Activated CD4-positive, alpha-beta memory T cell treated with anti-CD3 and anti-CD28 coated beads, Interleukin-2, amount 10 ng/mL, durations not matched to agents 7 days and 5 days (primary cell): ENCODE data around the gene CDC45. TPM values are rescaled to one million over a fixed set of nuclear protein-coding genes. Genes with fewer than 3 reads are reported as not detected.

Experiments
- CTCF ChIA-PET: fragments of 350-600 bp; sonication (Branson Sonifier 250); formaldehyde crosslinking; loops from one replicate; lab custom pipeline; 2021; ENCODE audit warnings: antibody characterized with exemption, inconsistent platforms; lab: Charles Lee
- POLR2A ChIA-PET: fragments of 350-600 bp; sonication (Branson Sonifier 250); formaldehyde crosslinking; loops from one replicate; lab custom pipeline; 2021; ENCODE audit warnings: antibody characterized with exemption; lab: Charles Lee
- DNase-seq: peaks from one replicate; pipeline ENCODE4 v3.0.0-alpha.2; 2020
- H3K27ac Mint-ChIP-seq: one replicate; pipeline ENCODE4 v1.8.0; 2021; ENCODE audit warnings: mild to moderate bottlenecking, mixed read lengths
- H3K27me3 Mint-ChIP-seq: one replicate; pipeline ENCODE4 v1.8.0; 2021; ENCODE audit warnings: mixed read lengths
- H3K36me3 Mint-ChIP-seq: one replicate; pipeline ENCODE4 v1.8.0; 2021; ENCODE audit warnings: low read depth, mixed read lengths
- H3K4me1 Mint-ChIP-seq: one replicate; pipeline ENCODE4 v1.8.0; 2021; ENCODE audit warnings: mixed read lengths
- H3K4me3 Mint-ChIP-seq: one replicate; pipeline ENCODE4 v1.8.0; 2021; ENCODE audit warnings: mild to moderate bottlenecking, mixed read lengths
- H3K9me3 Mint-ChIP-seq: one replicate; pipeline ENCODE4 v1.8.0; 2021; ENCODE audit warnings: mixed read lengths
- total RNA-seq, 2 experiments: library from RNA; stranded (reverse); gene quantifications; one replicate each; pipeline ENCODE4 v1.2.3, GENCODE V29; 2021

Gene CDC45
- total RNA-seq, 2 experiments from 2014 or later: 53.2 to 56.2 TPM

DNA sequence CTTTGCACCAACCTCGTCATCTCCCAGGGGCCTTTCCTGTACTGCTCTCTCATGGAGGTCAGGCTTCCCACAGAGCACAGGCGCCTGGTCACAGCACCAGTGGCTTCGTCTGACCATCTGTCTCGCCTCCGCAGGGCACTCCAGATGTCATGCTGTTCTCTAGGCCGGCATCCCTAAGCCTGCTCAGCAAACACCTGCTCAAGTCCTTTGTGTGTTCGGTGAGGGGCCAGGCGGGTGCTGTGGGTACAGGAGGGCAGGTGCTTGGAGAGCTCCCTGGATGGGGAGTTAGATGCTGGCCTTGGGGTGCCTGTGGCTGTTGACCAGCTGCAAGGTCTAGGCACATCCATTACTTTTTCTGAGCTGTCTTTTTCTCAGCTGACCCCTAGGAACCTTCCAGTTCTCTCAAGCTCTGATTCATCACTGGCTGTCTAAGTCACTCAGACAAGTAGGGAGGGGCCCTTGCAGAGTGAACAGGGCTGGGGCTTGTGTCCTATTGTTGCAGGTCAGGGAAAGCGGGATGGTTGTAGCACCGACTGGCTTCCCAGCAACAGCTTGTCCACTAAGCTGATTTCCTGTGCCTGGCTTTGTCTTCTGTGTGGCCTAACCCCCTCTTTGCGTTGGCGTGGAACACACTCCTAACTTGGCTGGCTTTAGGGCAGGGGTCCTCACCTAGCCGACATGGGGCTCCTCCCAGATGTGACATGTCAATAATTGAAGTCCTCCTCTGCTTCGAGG is 35.3 kb downstream of the CDC45 start:
- no peaks in the 10 kb centered on the region for H3K4me1 Mint-ChIP-seq

DNA sequence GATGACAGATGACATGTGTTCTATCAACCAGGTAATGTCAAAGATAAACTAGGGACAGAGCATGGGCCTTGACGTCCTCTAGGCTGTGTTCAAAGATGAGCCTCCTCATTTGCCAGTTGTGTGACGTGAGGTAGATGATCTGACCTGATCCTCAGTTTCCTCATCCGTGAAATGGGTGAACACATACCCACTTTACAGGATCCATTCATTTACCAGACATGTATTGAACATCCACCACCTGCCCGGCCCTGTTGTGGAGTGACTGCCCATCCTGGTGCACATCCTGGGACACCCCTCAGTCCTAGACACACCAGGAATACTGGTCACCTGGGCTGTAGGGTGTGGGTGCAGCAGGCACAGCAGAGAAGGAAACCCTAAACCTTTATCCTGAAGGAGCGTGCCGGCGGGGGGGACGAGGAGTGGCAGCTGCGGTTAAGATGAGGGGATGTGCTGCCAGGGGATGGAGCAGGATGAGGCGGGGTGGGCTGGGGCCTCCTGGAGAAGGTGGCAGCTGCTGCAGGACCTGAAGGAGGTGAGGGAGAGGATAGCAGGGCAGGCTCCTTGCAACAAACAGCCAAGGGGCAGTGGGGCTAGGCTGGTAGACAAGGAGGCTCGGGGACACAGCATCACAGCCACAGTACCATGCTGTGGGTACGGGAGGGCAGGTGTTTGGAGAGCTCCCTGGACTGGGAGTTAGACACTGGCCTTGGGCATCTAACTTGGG is 36.1 kb downstream of the CDC45 start:
- H3K4me3 Mint-ChIP-seq: no peak overlapping the region
- CTCF ChIA-PET: no interaction called here
- POLR2A ChIA-PET: interaction anchor here (1.2 kb wide), 1 partner anchor 8 kb away, joined by 4 read pairs; no protein-coding TSS in a partner anchor
- no peaks in the 10 kb centered on the region for H3K4me1 Mint-ChIP-seq
- peaks cover 53% of the 10 kb centered on the region for H3K36me3 Mint-ChIP-seq
- no peaks in the 10 kb centered on the region for H3K27me3 Mint-ChIP-seq
- no peak for DNase-seq
- H3K9me3 Mint-ChIP-seq: no peaks in the 10 kb centered on the region
- no peak overlapping the region for H3K27ac Mint-ChIP-seq

More for the DNA sequence above, 35.3 kb downstream of the CDC45 start:
- Mint-ChIP-seq H3K27ac (no peak overlapping the region), H3K9me3 (no peaks in the 10 kb centered on the region), H3K27me3 (no peaks in the 10 kb centered on the region), H3K4me3 (no peak overlapping the region), H3K36me3 (peaks cover 50% of the 10 kb centered on the region)
- no peak for DNase-seq
- CTCF ChIA-PET: no interaction called here
- POLR2A ChIA-PET: interaction anchor here (1.2 kb wide), 1 partner anchor 8 kb away, joined by 4 read pairs; no protein-coding TSS in a partner anchor

DNA sequence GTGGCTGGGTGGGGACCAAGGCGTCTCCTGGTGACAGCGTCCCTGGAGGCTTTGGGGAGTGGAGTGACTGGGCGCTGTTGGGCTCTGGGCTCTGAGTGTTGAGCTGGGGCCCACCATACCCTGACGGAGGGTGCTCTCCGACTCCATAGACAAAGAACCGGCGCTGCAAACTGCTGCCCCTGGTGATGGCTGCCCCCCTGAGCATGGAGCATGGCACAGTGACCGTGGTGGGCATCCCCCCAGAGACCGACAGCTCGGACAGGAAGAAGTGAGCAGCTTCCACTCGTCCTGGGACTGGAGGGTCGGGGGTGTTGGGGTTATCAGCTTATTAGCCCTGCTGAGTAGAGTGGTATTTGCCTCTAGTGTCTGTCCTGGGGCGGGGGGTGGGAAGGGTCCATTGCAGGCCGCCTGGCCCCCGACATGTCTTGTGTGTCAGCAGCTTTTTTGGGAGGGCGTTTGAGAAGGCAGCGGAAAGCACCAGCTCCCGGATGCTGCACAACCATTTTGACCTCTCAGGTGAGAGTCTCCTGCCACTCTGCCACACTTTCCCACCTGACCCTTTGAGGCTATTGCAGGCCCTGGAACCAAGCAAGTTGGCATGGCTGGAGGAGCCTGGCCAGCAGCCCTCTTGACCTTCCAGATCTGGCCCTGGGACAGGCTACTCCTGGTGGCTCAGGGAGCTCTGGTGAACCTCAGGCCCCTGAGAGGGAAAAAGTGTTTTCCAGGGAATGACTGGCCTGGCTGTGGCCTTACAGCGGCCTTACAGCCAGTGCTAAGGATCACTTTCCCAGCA is 36.9 kb downstream of the CDC45 start:
- CTCF ChIA-PET: interaction anchor here (0.6 kb wide), 1 partner anchor 110 kb away, joined by 3 read pairs; no protein-coding TSS in a partner anchor
- no peak for DNase-seq
- peaks cover 47% of the 10 kb centered on the region for H3K36me3 Mint-ChIP-seq
- POLR2A ChIA-PET: no interaction called here
- H3K9me3 Mint-ChIP-seq: no peaks in the 10 kb centered on the region
- no peak overlapping the region for H3K27ac Mint-ChIP-seq
- no peaks in the 10 kb centered on the region for H3K27me3 Mint-ChIP-seq
- no peaks in the 10 kb centered on the region for H3K4me1 Mint-ChIP-seq
- H3K4me3 Mint-ChIP-seq: no peak overlapping the region

DNA sequence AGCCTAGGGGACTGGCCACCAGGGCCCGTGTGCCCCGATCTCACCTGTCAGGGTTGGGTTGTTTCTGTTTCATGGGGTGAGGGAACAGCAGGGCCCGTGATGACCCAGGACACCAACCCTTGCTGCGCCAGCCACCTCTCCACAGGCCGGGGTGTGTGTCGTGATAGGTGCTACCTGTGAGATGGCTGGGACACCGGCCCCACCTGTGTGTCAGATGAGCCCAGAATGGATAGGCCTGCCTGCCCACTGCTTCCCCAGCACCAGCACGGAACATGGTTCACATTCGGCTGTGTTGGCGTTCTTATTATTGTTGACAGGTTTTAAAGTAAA is 37.4 kb downstream of the CDC45 start:
- no peak for DNase-seq
- CTCF ChIA-PET: interaction anchor here (0.6 kb wide), 1 partner anchor 110 kb away, joined by 3 read pairs; no protein-coding TSS in a partner anchor
- H3K9me3 Mint-ChIP-seq: no peaks in the 10 kb centered on the region
- no peaks in the 10 kb centered on the region for H3K4me1 Mint-ChIP-seq
- POLR2A ChIA-PET: no interaction called here
- no peaks in the 10 kb centered on the region for H3K27me3 Mint-ChIP-seq
- no peak overlapping the region for H3K27ac Mint-ChIP-seq
- peaks cover 45% of the 10 kb centered on the region for H3K36me3 Mint-ChIP-seq
- no peak overlapping the region for H3K4me3 Mint-ChIP-seq

DNA sequence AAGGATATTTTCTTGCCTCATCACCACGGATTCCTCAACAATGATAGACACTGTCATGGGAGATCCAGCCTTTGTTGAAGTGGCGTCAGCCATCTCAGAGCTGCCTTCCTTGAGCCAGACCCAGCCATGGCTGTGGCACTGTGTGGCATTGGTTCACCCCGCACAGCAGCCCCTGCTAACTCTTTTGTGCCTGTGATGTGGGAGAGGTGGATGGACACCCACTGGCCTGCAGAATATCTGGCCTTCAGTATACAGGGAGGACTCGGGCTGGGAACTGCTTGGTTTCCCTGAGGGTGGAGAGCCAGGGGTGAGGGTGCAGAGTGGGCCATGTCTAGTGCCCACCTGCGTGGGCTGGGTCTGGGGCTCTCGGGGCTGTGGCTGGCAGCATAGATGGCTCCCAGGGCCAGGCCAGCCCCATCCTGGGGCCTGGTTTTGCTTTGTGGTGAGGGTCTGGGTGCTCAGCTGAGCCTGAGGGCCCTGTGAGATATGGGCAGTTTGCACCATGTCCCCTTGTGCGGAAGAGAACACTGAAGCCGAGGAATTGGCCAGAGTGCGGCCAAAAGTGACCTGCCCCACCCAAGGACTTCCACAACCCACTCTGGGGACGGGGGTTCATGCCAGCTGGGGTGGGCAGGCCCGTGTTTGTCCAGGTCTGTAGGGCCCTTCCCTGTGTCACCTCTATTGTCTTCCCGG is 38.3 kb downstream of the CDC45 start:
- Mint-ChIP-seq H3K27ac (no peak overlapping the region), H3K4me3 (no peak overlapping the region), H3K27me3 (peaks cover 5% of the 10 kb centered on the region), H3K9me3 (no peaks in the 10 kb centered on the region), H3K36me3 (peaks cover 36% of the 10 kb centered on the region), H3K4me1 (peaks cover 5% of the 10 kb centered on the region)
- ChIA-PET CTCF (no interaction called here), POLR2A (no interaction called here)
- no peak for DNase-seq

DNA sequence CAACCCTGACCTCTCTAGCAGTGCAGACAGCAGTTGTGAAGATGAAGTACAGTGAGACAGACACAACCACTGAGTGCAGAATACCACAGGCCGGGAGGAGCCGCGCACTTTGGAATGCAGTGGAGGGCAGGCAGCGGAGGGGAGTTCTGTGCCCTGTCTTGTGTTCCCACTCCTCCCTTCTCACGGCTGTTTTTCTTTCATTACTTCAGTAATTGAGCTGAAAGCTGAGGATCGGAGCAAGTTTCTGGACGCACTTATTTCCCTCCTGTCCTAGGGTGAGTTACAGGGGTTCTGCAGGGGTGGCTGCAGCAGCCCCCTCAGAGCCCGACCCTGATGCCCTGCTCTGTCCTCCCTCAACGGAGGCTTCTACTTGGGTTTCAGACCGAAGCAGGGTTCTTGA is 38.9 kb downstream of the CDC45 start:
- peaks cover 30% of the 10 kb centered on the region for H3K36me3 Mint-ChIP-seq
- POLR2A ChIA-PET: no interaction called here
- peaks cover 9% of the 10 kb centered on the region for H3K27me3 Mint-ChIP-seq
- CTCF ChIA-PET: no interaction called here
- no peaks in the 10 kb centered on the region for H3K9me3 Mint-ChIP-seq
- H3K4me1 Mint-ChIP-seq: peaks cover 8% of the 10 kb centered on the region
- H3K4me3 Mint-ChIP-seq: no peak overlapping the region
- no peak overlapping the region for H3K27ac Mint-ChIP-seq
- DNase-seq: no peak

DNA sequence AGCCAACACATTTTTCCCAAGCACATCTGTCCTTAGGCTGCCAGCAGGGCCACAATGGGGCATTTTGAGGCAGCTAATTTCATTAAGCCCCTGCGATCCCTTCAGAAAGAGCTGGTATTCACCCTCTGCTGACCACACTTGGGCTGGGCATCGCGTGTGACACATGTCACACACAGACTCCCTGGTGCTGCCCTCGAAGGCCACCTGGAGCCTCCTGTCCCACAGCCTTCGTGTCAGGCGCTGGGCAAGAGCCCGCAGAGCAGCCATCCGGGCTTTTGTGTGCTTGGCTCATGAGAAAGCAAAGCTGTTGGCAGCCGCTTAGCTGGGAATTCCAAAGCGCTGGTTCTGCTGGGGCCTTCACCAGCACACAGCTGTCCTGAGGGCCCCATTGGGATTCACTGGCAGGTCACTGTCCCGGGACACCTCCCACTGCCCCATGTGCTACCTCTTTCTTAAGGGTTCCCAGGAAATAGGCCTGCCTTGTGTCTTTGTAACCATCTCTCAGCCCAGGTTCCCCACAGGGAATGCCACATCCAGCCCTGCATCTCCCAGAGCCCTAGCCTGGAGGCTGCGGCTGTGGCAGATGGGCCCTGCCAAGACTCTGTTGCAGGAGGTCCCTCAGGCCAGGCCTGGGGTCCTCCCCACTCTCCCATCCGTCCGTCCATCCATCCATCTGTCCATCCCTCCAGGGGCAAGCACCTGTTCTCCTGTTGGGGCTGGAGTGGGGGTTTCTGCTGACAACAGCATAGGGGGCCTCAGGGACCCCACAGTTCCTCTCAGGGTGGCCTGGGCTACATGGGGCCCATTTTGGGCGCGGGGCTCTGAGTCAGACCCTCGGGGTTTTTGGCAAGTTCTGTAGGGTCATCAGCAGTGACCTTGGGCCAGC is 39.6 kb downstream of the CDC45 start:
- no peak overlapping the region for H3K27ac Mint-ChIP-seq
- H3K4me1 Mint-ChIP-seq: peaks cover 11% of the 10 kb centered on the region
- POLR2A ChIA-PET: no interaction called here
- CTCF ChIA-PET: no interaction called here
- DNase-seq: no peak
- no peak overlapping the region for H3K4me3 Mint-ChIP-seq
- H3K9me3 Mint-ChIP-seq: no peaks in the 10 kb centered on the region
- H3K36me3 Mint-ChIP-seq: peaks cover 25% of the 10 kb centered on the region
- peaks cover 12% of the 10 kb centered on the region for H3K27me3 Mint-ChIP-seq

DNA sequence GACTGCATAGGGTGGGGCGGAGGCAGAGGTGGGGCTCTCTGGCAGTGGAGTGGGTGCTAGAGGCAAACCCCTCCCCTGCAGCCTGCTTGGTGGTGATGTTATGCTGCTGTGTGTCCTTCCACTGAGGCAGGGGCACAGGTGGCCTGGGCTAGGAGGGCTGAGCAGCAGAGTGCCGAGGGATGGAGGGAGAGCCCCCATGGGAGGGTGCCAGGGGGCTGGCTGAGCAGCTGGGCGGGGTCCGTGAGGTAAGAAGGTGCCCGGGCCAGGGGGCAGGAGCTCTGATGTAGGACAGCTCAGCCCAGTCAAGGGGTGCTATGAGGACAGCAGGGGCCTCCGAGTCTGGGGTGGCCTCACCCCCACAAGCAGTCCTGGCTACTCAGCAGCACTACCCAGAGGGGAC is 40.3 kb downstream of the CDC45 start:
- H3K27me3 Mint-ChIP-seq: peaks cover 17% of the 10 kb centered on the region
- POLR2A ChIA-PET: no interaction called here
- no peak overlapping the region for H3K27ac Mint-ChIP-seq
- H3K9me3 Mint-ChIP-seq: no peaks in the 10 kb centered on the region
- peaks cover 16% of the 10 kb centered on the region for H3K4me1 Mint-ChIP-seq
- H3K4me3 Mint-ChIP-seq: no peak overlapping the region
- no peak for DNase-seq
- H3K36me3 Mint-ChIP-seq: peaks cover 25% of the 10 kb centered on the region
- CTCF ChIA-PET: no interaction called here

DNA sequence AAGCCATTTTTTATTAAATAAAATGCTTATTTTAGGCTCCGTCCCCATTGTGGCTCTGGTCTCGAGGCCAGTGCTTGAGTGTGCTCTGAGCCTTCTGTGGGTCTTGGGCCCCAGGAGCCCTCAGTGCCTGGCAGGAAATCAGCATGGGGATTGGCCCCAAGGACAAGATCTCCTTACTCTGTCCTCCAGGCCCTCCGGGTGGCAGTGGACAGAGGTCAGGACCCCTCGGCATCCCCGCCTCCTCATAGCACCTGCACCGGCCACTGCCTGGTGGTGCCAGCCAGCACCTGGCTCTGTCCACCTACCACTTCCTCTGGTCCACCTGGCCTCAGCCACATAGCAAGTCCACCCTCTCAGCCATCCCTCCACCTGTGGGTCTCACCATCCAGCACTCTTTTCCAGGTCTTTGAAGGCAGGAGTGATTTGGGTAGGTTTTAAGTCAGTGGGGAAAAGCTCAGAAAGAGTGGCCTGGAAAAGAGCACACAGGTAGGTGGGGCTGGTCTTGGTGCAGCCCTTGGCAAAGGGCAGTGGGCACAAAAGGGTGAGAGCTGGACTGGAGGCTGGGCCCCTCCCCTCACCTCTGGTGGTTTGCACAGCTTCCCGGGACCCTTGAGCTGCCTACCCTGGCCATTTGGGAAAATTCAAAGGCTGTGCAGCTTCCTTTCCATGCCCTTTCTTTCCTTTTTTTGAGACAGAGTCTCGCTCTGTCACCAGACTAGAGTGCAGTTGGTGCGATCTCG is 41.0 kb downstream of the CDC45 start:
- DNase-seq: no peak
- ChIA-PET CTCF (no interaction called here), POLR2A (interaction anchor here (1.3 kb wide), 1 partner anchor 47 kb away, joined by 3 read pairs; no protein-coding TSS in a partner anchor)
- Mint-ChIP-seq H3K4me3 (no peak overlapping the region), H3K9me3 (no peaks in the 10 kb centered on the region), H3K27me3 (peaks cover 22% of the 10 kb centered on the region), H3K4me1 (peaks cover 16% of the 10 kb centered on the region), H3K27ac (no peak overlapping the region), H3K36me3 (peaks cover 18% of the 10 kb centered on the region)

DNA sequence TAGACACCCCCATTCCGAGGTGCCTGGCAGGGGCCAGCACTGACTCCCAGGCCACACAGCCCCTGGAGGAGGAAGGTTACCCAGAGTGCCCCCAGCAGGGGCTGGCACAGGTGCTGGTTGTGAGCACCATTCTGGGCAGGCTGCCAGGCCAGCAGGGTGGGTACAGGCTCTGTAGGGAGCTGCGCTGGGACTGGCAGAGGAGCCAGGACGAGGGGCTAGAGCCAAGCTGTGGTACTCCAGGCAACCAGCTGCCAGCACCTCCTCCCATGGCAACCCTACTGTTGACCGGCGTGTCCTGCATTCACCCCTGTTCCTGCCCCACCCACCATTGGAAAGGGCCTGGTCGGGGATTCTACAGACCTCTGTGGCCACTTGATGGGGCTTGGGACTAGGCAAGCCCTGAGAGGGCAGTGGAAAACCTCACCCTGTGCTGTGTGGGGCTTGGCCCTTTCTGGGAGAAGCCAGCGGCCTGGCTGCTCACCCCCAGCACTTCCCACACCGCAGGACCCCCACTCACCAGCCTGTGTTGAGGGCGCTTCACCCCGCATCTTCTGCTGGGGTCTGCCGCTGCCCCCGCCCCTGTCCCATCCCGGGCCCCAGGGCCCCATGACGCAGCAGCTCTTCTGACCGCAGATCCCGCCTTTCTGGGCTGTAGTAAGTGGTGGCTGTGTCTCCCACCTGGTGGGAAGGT is 42.6 kb downstream of the CDC45 start:
- ChIA-PET POLR2A (interaction anchor here (0.6 to 1.4 kb wide), 3 partner anchors 7 to 97 kb away, joined by 3 to 4 read pairs (median 3); no protein-coding TSS in a partner anchor), CTCF (no interaction called here)
- peaks cover 16% of the 10 kb centered on the region for H3K4me1 Mint-ChIP-seq
- H3K4me3 Mint-ChIP-seq: no peak overlapping the region
- H3K27me3 Mint-ChIP-seq: peaks cover 32% of the 10 kb centered on the region
- DNase-seq: no peak
- peaks cover 15% of the 10 kb centered on the region for H3K36me3 Mint-ChIP-seq
- H3K9me3 Mint-ChIP-seq: no peaks in the 10 kb centered on the region
- H3K27ac Mint-ChIP-seq: no peak overlapping the region

DNA sequence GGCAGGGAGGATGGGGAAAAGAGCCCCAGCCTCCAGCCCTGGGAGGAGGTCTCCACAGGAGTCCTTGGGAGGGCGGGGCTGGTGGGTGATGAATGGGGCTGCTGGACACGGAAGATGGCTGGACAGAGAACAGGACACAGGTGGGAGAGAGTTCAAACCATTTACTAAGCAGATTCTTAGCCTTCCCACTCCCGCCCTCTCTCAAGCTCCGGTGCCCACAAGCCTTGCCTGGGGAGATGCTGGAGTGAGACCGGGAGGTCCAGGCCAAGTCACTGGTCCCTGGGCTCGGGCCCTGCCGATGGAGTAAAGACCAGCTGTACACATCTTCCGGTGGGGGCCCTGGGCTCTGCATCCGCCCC is 43.1 kb downstream of the CDC45 start:
- Mint-ChIP-seq H3K4me1 (peaks cover 16% of the 10 kb centered on the region), H3K27ac (no peak overlapping the region), H3K27me3 (peaks cover 32% of the 10 kb centered on the region), H3K36me3 (peaks cover 10% of the 10 kb centered on the region), H3K9me3 (no peaks in the 10 kb centered on the region), H3K4me3 (peak overlapping the region; percentile 24)
- no peak for DNase-seq
- POLR2A ChIA-PET: interaction anchor here (1.1 to 1.4 kb wide), 2 partner anchors 8 to 46 kb away, joined by 3 to 4 read pairs; no protein-coding TSS in a partner anchor
- CTCF ChIA-PET: no interaction called here
